AG04450 (cell line): ENCODE measurements around the gene RPAP2. TPM values are rescaled to one million over a fixed set of nuclear protein-coding genes. Genes with fewer than 3 reads are reported as not detected.
"Not testable (repeated sequence)": the region's sequence is repeated elsewhere in the genome, so short reads cannot be mapped to it uniquely, and the experiment has no call there.

ENCODE experiments used
- CTCF ChIA-PET: fragments of 300-600, 350-600 bp; formaldehyde crosslinking; extraction: SDS; loops from one replicate; lab custom pipeline; 2022; ENCODE audit warnings: antibody characterized with exemption, inconsistent platforms; lab: Charles Lee
- POLR2A ChIA-PET: fragments of 350-600 bp; formaldehyde crosslinking; extraction: SDS; loops from one replicate; lab custom pipeline; 2021; ENCODE audit warnings: antibody characterized with exemption, inconsistent platforms; lab: Yijun Ruan, JAX
- DNase-seq: peaks from one replicate; pipeline ENCODE4 v3.0.0-alpha.2; 2011; ENCODE audit warnings: low read depth, low spot score
- H3K27ac ChIP-seq: one replicate; pipeline ENCODE4 v1.5.1; 2012; ENCODE audit warnings: low read depth, low read length, control low read depth
- H3K27me3 ChIP-seq: one replicate; pipeline ENCODE4 v1.6.0; 2012; ENCODE audit warnings: low read length; ENCODE audit not compliant: control insufficient read depth, insufficient read depth
- H3K4me3 ChIP-seq: 2 replicates; pipeline ENCODE4 v1.5.1; 2011; ENCODE audit warnings: mild to moderate bottlenecking, low read depth, low read length, control low read depth
- H3K9me3 ChIP-seq: 2 replicates; pipeline ENCODE4 v1.5.1; 2012; ENCODE audit warnings: low read length; ENCODE audit not compliant: control insufficient read depth, insufficient read depth
- CTCF ChIP-seq: IDR thresholded peaks from 2 replicates; pipeline ENCODE4 v1.5.1; 2011; ENCODE audit warnings: low read depth, low read length, control low read depth, inconsistent platforms
- polyA minus RNA-seq: library from RNA; depleted of rRNA, polyadenylated mRNA; stranded (reverse); fragments of >200 nt; gene quantifications from 2 replicates; pipeline ENCODE4 v1.2.3, GENCODE V29; 2011; rRNA and poly(A)+ RNA removed
- polyA plus RNA-seq: library from polyadenylated mRNA; depleted of rRNA; stranded (reverse); fragments of >200 nt; gene quantifications from 2 replicates; pipeline ENCODE4 v1.2.3, GENCODE V29; 2011; rRNA removed

RPAP2 gene
- polyA plus RNA-seq (13.6 and 21.5 TPM in 2 replicates), polyA minus RNA-seq (4.6 and 12.2 TPM in 2 replicates)

- H3K27ac ChIP-seq, result peak within 1 kb of the TSS; percentile 85
- H3K4me3 ChIP-seq, result peak within 1 kb of the TSS; percentile 83
- peak; percentile 13; the same call in 1 of the 2 replicates for TF ChIP-seq CTCF
- no peaks in the 10 kb centered on the region for H3K27me3 ChIP-seq
- DNase-seq, result peak; percentile 46
- H3K9me3 ChIP-seq, result no peaks in the 10 kb centered on the region; the same call in 1 of the 2 replicates
- ChIA-PET CTCF (interaction anchor here (0.7 to 5.7 kb wide), 7 partner anchors 8 to 500 kb away, joined by 3 to 22 read pairs (median 3); no protein-coding TSS in a partner anchor), POLR2A (no interaction called here)
Measured at GRCh38 chr1:92298573-92299476, at the start of gene RPAP2, which contains the start of gene GLMN. Gene RPAP2 (plus strand): TSS chr1:92299059. CDS start chr1:92299074, 15 bp downstream. Gene GLMN (minus strand): TSS chr1:92298987. CDS start chr1:92297999, 988 bp downstream.

GRCh38 chr1:92254714-92255113 lies 44.1 kb upstream of the RPAP2 start:
- POLR2A ChIA-PET, H3K4me3 ChIP-seq, DNase-seq, H3K27ac ChIP-seq, CTCF ChIA-PET, H3K9me3 ChIP-seq, H3K27me3 ChIP-seq: not testable (repeated sequence)

- H3K27me3 ChIP-seq, result no peaks in the 10 kb centered on the region
- no peaks in the 10 kb centered on the region for H3K9me3 ChIP-seq
- TF ChIP-seq CTCF, result no peak
- DNase-seq, result no peak
- H3K27ac ChIP-seq, result no peak overlapping the region
- POLR2A ChIA-PET, result no interaction called here
- H3K4me3 ChIP-seq, result no peak overlapping the region
- CTCF ChIA-PET, result no interaction called here
Measured at GRCh38 chr1:92259350-92259749, 39.5 kb upstream of the RPAP2 start.

- Histone ChIP-seq H3K4me3 (no peak overlapping the region), H3K9me3 (no peaks in the 10 kb centered on the region), H3K27me3 (no peaks in the 10 kb centered on the region), H3K27ac (no peak overlapping the region)
- ChIA-PET CTCF (interaction anchor here (0.5 kb wide), 1 partner anchor 266 kb away, joined by 3 read pairs; no protein-coding TSS in a partner anchor), POLR2A (no interaction called here)
- no peak for DNase-seq
- TF ChIP-seq CTCF, result no peak
Measured at GRCh38 chr1:92262516-92262915, 36.3 kb upstream of the RPAP2 start.

- H3K4me3 ChIP-seq, result no peak overlapping the region
- ChIA-PET CTCF (interaction anchor here (0.7 kb wide), 2 partner anchors 26 to 272 kb away, joined by 5 to 6 read pairs; no protein-coding TSS in a partner anchor), POLR2A (no interaction called here)
- H3K27me3 ChIP-seq, result no peaks in the 10 kb centered on the region
- H3K27ac ChIP-seq, result no peak overlapping the region
- DNase-seq, result no peak
- TF ChIP-seq CTCF, result no peak
- H3K9me3 ChIP-seq, result no peaks in the 10 kb centered on the region
Measured at GRCh38 chr1:92273039-92273438, 25.8 kb upstream of the RPAP2 start.
